ENCODE data around the gene ACOX2. TPM values are rescaled to one million over a fixed set of nuclear protein-coding genes. Genes with fewer than 3 reads are reported as not detected.

ACOX2 gene
- total RNA-seq, 4 donors from 2014 or later: 5.7 to 12.2 (median 8.5) TPM

DNA sequence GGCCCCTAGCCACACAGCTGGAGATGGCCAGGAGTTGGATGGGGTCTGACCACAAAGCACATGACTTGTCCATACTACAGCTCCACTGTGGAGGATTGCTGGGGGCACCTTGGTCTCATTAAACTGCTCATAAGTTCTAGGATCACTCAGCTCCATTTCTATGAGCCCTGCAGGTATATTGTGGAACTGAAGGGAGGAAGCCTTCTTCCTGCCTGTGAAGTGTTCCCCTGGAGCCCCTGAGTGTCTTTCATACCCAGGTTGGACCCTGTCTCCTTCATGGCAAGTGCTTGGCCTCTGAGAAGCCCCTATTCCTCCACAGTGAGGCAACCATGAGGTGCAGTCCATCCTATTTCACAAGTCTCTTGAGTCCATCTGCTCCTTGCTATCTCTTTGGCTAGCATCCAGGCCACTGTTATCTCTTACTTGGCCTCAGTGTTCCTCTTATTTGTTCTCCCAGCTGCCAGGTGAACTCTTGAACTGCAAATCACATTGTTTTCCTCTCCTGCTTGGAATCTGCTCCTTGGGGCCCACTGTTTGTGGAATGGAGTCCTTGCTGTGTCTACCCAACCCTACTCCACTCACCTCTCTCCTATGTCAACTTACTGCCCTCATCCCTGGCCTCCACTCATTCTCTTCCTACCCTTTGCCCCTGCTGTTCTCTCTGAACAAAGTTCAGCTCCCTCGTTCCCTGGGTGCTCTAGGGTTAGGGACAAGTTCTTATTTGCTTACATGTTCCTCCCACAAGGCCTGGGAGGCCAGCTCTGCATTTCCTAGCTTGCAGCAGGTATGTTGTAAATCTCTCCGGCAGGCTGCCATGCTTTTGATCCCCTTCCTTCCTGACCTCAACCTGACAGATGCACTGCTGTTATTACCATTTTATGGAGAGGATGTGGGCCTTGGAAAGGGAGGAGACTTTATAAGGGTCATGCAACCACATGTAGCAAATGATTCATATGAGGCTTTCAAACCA, 1.2 kb downstream of the ACOX2 start:
- no peak for TF ChIP-seq EP300 (IDR thresholded peaks at IDR 0.05)
- TF ChIP-seq, protein P1, sequence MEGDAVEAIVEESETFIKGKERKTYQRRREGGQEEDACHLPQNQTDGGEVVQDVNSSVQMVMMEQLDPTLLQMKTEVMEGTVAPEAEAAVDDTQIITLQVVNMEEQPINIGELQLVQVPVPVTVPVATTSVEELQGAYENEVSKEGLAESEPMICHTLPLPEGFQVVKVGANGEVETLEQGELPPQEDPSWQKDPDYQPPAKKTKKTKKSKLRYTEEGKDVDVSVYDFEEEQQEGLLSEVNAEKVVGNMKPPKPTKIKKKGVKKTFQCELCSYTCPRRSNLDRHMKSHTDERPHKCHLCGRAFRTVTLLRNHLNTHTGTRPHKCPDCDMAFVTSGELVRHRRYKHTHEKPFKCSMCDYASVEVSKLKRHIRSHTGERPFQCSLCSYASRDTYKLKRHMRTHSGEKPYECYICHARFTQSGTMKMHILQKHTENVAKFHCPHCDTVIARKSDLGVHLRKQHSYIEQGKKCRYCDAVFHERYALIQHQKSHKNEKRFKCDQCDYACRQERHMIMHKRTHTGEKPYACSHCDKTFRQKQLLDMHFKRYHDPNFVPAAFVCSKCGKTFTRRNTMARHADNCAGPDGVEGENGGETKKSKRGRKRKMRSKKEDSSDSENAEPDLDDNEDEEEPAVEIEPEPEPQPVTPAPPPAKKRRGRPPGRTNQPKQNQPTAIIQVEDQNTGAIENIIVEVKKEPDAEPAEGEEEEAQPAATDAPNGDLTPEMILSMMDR (IDR thresholded peaks at IDR 0.05): no peak
- TF ChIP-seq POLR2A (IDR thresholded peaks at IDR 0.05): no peak
- no peak for TF ChIP-seq POLR2AphosphoS5 (IDR thresholded peaks at IDR 0.05)
- peaks cover 36% of the 10 kb centered on the region for H3K4me1 ChIP-seq
- H3K36me3 ChIP-seq: peaks cover 4% of the 10 kb centered on the region
- H3K9me3 ChIP-seq: no peaks in the 10 kb centered on the region
- no peaks in the 10 kb centered on the region for H3K27me3 ChIP-seq
- H3K4me3 ChIP-seq: peak overlapping the region; percentile 37
- 30% methylated on average over 2 of the region's 2 CpGs for WGBS
- no peak for DNase-seq (ENCODE audit: low spot score in 2 of 2)
- H3K27ac ChIP-seq: no peak overlapping the region

DNA sequence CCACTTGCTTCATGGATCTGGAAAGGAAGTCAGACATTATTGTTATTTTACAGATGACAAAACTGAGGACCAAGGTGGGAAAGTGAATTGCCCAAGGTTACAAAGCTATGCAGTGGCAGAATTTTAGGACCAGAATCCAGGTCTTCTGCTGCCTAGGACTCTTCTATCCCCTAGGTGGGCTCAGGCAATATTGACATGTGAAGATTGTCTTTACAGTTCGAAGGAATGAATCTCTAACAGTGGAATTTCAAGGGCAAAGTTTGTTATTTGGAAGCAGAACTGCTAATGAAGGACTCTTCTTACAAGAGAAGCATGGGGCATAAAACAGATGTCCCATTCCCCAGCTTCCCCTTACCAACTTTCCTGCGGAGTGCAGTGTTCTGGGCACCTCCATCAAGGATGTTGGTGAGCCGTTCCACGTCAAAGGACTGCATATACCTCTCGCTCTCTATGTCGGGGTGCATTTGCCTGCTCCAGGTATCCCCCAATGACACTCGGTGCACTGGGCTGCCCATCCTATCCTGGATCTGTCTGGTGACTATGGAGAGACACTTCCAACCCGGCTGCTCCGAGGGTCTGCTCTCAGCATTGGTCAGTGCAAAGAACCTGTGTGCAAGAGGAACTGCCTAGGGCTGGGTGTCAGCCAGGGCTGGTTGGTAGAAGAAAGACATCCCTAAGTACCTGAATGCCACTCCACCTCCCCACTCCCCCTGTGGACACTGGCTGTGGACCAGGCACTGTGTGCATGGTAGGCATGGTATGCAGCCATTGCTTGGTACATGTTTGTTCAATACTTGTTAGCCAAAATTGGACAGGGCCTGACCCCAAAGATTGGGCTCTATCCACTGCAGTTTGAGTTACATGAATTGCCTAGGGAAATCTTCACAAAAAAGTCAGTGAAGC, 2.1 kb downstream of the ACOX2 start:
- H3K27ac ChIP-seq: no peak overlapping the region
- no peak for DNase-seq (ENCODE audit: low spot score in 2 of 2)
- no peaks in the 10 kb centered on the region for H3K9me3 ChIP-seq
- no peak overlapping the region for H3K4me3 ChIP-seq
- WGBS: 97% methylated on average over 9 of the region's 9 CpGs
- H3K36me3 ChIP-seq: peaks cover 4% of the 10 kb centered on the region
- TF ChIP-seq EP300 (IDR thresholded peaks at IDR 0.05): no peak
- TF ChIP-seq, protein P1 (IDR thresholded peaks at IDR 0.05): no peak
- no peak for TF ChIP-seq POLR2AphosphoS5 (IDR thresholded peaks at IDR 0.05)
- no peak for TF ChIP-seq POLR2A (IDR thresholded peaks at IDR 0.05)
- no peaks in the 10 kb centered on the region for H3K27me3 ChIP-seq
- H3K4me1 ChIP-seq: peaks cover 36% of the 10 kb centered on the region

DNA sequence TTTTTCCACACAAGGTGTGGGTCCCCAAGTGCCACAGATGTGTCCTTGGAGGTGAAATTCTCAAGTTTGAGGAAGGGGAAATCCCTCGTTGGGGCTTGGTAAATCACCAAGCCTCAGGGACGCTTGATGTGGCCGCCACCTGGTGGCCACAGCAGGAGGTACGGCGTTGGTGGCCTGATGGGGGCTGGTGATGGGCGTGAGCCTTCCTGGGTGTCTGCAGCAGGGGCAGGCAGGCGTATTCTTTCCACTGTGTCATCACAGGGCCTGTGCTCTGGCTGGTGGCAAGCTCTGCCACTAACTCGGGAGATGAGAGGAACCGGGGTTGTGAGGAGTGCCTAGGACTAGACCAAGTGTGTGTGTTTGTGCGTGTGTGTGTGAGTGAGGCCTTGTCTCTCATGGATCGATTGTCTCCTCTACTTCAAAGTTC, 4.2 kb downstream of the ACOX2 start:
- Histone ChIP-seq H3K27ac (no peak overlapping the region), H3K9me3 (no peaks in the 10 kb centered on the region), H3K4me1 (peaks cover 41% of the 10 kb centered on the region), H3K36me3 (peaks cover 4% of the 10 kb centered on the region), H3K4me3 (no peak overlapping the region), H3K27me3 (no peaks in the 10 kb centered on the region)
- 17% methylated on average over 11 of the region's 11 CpGs for WGBS
- TF ChIP-seq EP300 (IDR thresholded peaks at IDR 0.05) (no peak), POLR2AphosphoS5 (IDR thresholded peaks at IDR 0.05) (no peak), POLR2A (IDR thresholded peaks at IDR 0.05) (no peak)
- TF ChIP-seq, protein P1 (IDR thresholded peaks at IDR 0.05): peak; percentile 80 to 81
- DNase-seq (ENCODE audit: low spot score in 2 of 2): peak in 1 of 2 donors; percentile 75

DNA sequence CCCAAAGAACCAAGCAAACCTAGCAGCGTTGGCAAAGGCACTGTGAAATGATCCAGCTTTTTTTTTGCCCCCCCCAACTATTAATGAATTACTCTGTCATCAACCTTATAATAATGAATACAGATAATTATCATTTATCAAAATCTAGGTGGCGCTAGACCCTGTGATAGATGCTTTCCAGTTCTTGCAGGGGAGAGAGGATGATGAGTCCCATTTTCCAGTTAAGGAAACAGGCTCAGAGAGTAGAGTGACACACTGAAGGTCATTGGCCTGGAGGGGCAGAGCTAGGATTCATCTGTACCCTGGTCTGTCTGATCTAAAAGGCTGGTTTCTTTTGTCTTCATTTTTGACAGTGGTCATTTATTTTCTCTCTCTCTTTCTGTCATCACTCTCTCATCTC, 5.0 kb downstream of the ACOX2 start:
- Histone ChIP-seq H3K27ac (no peak overlapping the region), H3K27me3 (no peaks in the 10 kb centered on the region), H3K36me3 (peaks cover 4% of the 10 kb centered on the region), H3K9me3 (no peaks in the 10 kb centered on the region), H3K4me3 (no peak overlapping the region), H3K4me1 (peaks cover 32% of the 10 kb centered on the region)
- WGBS: 78% methylated on average over 2 of the region's 2 CpGs
- no peak for DNase-seq (ENCODE audit: low spot score in 2 of 2)
- TF ChIP-seq EP300 (IDR thresholded peaks at IDR 0.05): no peak
- TF ChIP-seq POLR2AphosphoS5 (IDR thresholded peaks at IDR 0.05): no peak
- no peak for TF ChIP-seq POLR2A (IDR thresholded peaks at IDR 0.05)
- TF ChIP-seq, protein P1 (IDR thresholded peaks at IDR 0.05): no peak

Measured in suprapubic skin (tissue), 4 donors.